CD8-positive, alpha-beta memory T cell (primary cell): Measurements from ENCODE around the gene ATAD3A. TPM values are rescaled to one million over a fixed set of nuclear protein-coding genes. Genes with fewer than 3 reads are reported as not detected.
"Not testable (repeated sequence)": the region's sequence is repeated elsewhere in the genome, so short reads cannot be mapped to it uniquely, and the experiment has no call there.

Experiments used
- CTCF ChIA-PET: fragments of 350-600 bp; sonication (Branson Sonifier 250); formaldehyde crosslinking; loops from one replicate; lab custom pipeline; 2021; ENCODE audit warnings: antibody characterized with exemption; lab: Charles Lee
- POLR2A ChIA-PET: fragments of 350-600 bp; sonication (Branson Sonifier 250); formaldehyde crosslinking; loops from one replicate; lab custom pipeline; 2021; ENCODE audit warnings: antibody characterized with exemption; lab: Charles Lee
- DNase-seq, 5 donors: peaks; one replicate each; pipeline versions ENCODE4 v3.0.0 to v3.0.0-alpha.2; 2020 to 2022; ENCODE audit warnings: mixed read lengths in 1 of 5
- H3K27ac ChIP-seq: one replicate; pipeline ENCODE4 v1.7.0; 2013; ENCODE audit warnings: low read depth, mild to moderate bottlenecking, low read length, moderate library complexity
- H3K27me3 ChIP-seq: 2 replicates; pipeline ENCODE4 v1.7.0; 2013; ENCODE audit warnings: low read length, mild to moderate bottlenecking; ENCODE audit not compliant: insufficient read depth, poor library complexity, severe bottlenecking
- H3K36me3 ChIP-seq: 2 replicates; pipeline ENCODE4 v1.7.0; 2013; ENCODE audit warnings: mild to moderate bottlenecking, low read length, moderate library complexity; ENCODE audit not compliant: insufficient read depth
- H3K4me1 ChIP-seq: 2 replicates; pipeline ENCODE4 v1.7.0; 2013; ENCODE audit warnings: mild to moderate bottlenecking, low read length, moderate library complexity; ENCODE audit not compliant: insufficient read depth
- H3K4me3 ChIP-seq: 2 replicates; pipeline ENCODE4 v1.7.0; 2013; ENCODE audit warnings: mild to moderate bottlenecking, low read length
- H3K9me3 ChIP-seq: 2 replicates; pipeline ENCODE4 v1.7.0; 2013; ENCODE audit warnings: mild to moderate bottlenecking, low read length
- H3K27ac Mint-ChIP-seq, 8 donors: one replicate each; pipeline ENCODE4 v1.8.0; 2020 to 2021; ENCODE audit warnings: mixed read lengths in 8 of 8, mild to moderate bottlenecking in 6 of 8, inconsistent platforms in 3 of 8, moderate library complexity in 3 of 8
- H3K27me3 Mint-ChIP-seq, 2 donors: one replicate each; pipeline ENCODE4 v1.8.0; 2020 to 2021; ENCODE audit warnings: mixed read lengths in 2 of 2, mild to moderate bottlenecking in 1 of 2, moderate library complexity in 1 of 2
- H3K36me3 Mint-ChIP-seq, 3 donors: one replicate each; pipeline ENCODE4 v1.8.0; 2020 to 2021; ENCODE audit warnings: mixed read lengths in 3 of 3, inconsistent platforms in 1 of 3, mild to moderate bottlenecking in 1 of 3
- H3K4me1 Mint-ChIP-seq, 3 donors: one replicate each; pipeline ENCODE4 v1.8.0; 2020 to 2021; ENCODE audit warnings: mixed read lengths in 3 of 3, inconsistent platforms in 1 of 3, mild to moderate bottlenecking in 1 of 3
- H3K4me3 Mint-ChIP-seq, 7 donors: one replicate each; pipeline ENCODE4 v1.8.0; 2020 to 2021; ENCODE audit warnings: mixed read lengths in 7 of 7, mild to moderate bottlenecking in 6 of 7, moderate library complexity in 4 of 7, inconsistent platforms in 2 of 7
- H3K9me3 Mint-ChIP-seq, 5 donors: one replicate each; pipeline ENCODE4 v1.8.0; 2020 to 2022; ENCODE audit warnings: mixed read lengths in 5 of 5, mild to moderate bottlenecking in 3 of 5, moderate library complexity in 2 of 5, inconsistent platforms in 1 of 5
- polyA plus RNA-seq: library from polyadenylated mRNA; unstranded; fragments of 300-500 nt; fragmentation: Illumina TruSeq; gene quantifications from one replicate; pipeline ENCODE4 v1.2.3, GENCODE V29; 2021
- total RNA-seq, 2 experiments: library from RNA; stranded (reverse); gene quantifications; one replicate each; pipeline ENCODE4 v1.2.3, GENCODE V29; 2021

Gene ATAD3A
- total and polyA plus RNA-seq, 3 experiments from 2014 or later: 16.0 to 98.7 (median 97.4) TPM

GRCh38 chr1:1472053-1472876 lies 39.7 kb upstream of the ATAD3A start:
- H3K36me3 ChIP-seq, CTCF ChIA-PET, H3K9me3 Mint-ChIP-seq, H3K27me3 Mint-ChIP-seq, H3K9me3 ChIP-seq, POLR2A ChIA-PET, H3K27me3 ChIP-seq: not testable (repeated sequence)
- H3K27ac ChIP-seq: peak overlapping the region; percentile 57
- peak in 4 of 5 donors; percentile 11 to 56 (median 30) for DNase-seq
- Mint-ChIP-seq H3K27ac (peak overlapping the region in 7 of 8 donors; percentile 42 to 82 (median 68)), H3K4me1 (peaks cover 17 to 34% (median 19%) of the 10 kb centered on the region in 3 donors), H3K36me3 (peaks cover 0 to 10% (median 0%) of the 10 kb centered on the region in 3 donors), H3K4me3 (peak overlapping the region; percentile 73 to 88 (median 78))
- peaks cover 14% of the 10 kb centered on the region for H3K4me1 ChIP-seq
- H3K4me3 ChIP-seq: peak overlapping the region; percentile 50

DNA sequence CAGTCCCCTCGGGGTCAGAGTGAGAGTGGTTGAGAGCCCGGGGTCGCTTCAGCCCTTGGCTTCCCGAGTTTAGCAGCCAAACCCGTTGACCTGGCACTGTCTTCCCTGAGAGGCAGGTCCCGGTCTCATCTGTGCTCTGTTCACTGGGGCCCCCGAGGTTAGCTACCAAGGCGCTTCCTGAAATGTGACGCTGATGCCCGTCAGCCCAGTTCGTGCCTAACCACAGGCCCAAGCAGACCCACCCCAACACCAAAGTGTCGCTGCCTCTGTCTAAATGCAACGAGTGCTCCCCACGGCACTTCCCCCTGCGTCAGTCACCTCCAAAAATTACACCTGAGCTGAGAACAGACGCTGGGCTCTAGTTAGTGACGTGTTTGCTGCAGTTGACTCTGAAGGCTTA lies 36.0 kb upstream of the ATAD3A start:
- Mint-ChIP-seq H3K27ac (peak overlapping the region in 1 of 8 donors; percentile 29), H3K4me1 (peaks cover 10 to 23% (median 11%) of the 10 kb centered on the region in 3 donors), H3K36me3 (peaks cover 6 to 32% (median 10%) of the 10 kb centered on the region in 3 donors), H3K4me3 (peak overlapping the region in 1 of 7 donors; percentile 65)
- CTCF ChIA-PET, H3K27me3 Mint-ChIP-seq, H3K4me1 ChIP-seq, POLR2A ChIA-PET, H3K27ac ChIP-seq, H3K9me3 ChIP-seq, H3K4me3 ChIP-seq, H3K9me3 Mint-ChIP-seq, DNase-seq, H3K27me3 ChIP-seq: not testable (repeated sequence)
- peaks cover 14% of the 10 kb centered on the region for H3K36me3 ChIP-seq

- H3K4me3 Mint-ChIP-seq: no peak overlapping the region
- ChIA-PET POLR2A (no interaction called here), CTCF (no interaction called here)
- Histone ChIP-seq H3K4me3 (no peak overlapping the region), H3K27ac (no peak overlapping the region), H3K4me1 (peaks cover 7% of the 10 kb centered on the region), H3K36me3 (peaks cover 14% of the 10 kb centered on the region), H3K9me3 (no peaks in the 10 kb centered on the region), H3K27me3 (no peaks in the 10 kb centered on the region)
- no peaks in the 10 kb centered on the region for H3K27me3 Mint-ChIP-seq
- peaks cover 9 to 21% (median 9%) of the 10 kb centered on the region in 3 donors for H3K4me1 Mint-ChIP-seq
- H3K27ac Mint-ChIP-seq: no peak overlapping the region
- H3K36me3 Mint-ChIP-seq: peaks cover 6 to 34% (median 10%) of the 10 kb centered on the region in 3 donors
- H3K9me3 Mint-ChIP-seq: no peaks in the 10 kb centered on the region
- no peak for DNase-seq
Measured at GRCh38 chr1:1477206-1477605, 34.8 kb upstream of the ATAD3A start.

DNA sequence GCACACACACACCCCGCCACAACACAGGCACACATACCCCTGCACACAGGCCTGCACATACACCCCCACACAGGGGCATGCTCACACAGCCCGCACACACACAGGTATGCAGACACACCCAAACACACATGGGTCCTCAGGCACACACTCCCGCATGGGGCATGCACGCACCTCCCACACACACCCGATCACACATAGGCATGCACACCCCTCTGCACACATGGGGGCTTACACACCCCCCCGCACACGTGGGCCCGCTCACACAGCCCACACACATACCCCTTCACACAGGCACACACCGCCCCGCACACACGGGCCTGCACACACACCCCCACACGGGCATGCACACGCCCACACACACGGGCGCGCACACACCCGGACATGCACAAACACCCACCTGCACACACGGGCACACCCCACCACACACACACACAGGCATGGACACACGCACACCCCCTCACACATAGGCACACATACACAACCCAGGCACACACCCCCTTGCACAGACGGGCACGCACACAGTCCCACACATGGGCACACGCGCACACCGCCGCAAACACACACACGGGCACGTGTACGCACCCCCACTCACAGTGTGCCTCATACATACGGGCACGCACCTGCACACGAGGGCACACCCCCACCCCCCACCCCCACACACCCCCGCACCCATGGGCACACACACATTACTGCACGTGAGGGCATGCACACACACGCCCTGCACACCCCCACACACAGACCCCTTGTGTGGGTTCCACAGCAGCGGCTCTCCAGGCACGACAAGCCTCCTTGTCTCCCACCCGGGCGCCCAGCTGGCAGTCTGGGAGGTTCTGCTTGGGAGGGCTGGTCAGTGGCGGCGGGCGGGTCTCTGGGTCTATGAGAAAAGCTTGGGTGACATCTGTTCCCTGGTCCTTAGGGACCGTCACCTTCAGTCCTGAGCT lies 32.1 kb upstream of the ATAD3A start:
- H3K4me1 Mint-ChIP-seq: peaks cover 0 to 8% (median 0%) of the 10 kb centered on the region in 3 donors

GRCh38 chr1:1480488-1480867 lies 31.5 kb upstream of the ATAD3A start:
- Mint-ChIP-seq H3K36me3 (peaks cover 6 to 57% (median 10%) of the 10 kb centered on the region in 3 donors), H3K4me3 (peak overlapping the region in 1 of 7 donors; percentile 32), H3K27ac (peak overlapping the region in 1 of 8 donors; percentile 39)
- H3K4me1 ChIP-seq, H3K4me1 Mint-ChIP-seq, H3K9me3 ChIP-seq, H3K4me3 ChIP-seq, H3K9me3 Mint-ChIP-seq, CTCF ChIA-PET, DNase-seq, H3K27me3 ChIP-seq, H3K27ac ChIP-seq, POLR2A ChIA-PET, H3K27me3 Mint-ChIP-seq: not testable (repeated sequence)
- peaks cover 14% of the 10 kb centered on the region for H3K36me3 ChIP-seq

More for the DNA sequence above, 32.1 kb upstream of the ATAD3A start:
- DNase-seq: no peak
- no peak overlapping the region for H3K27ac ChIP-seq
- Mint-ChIP-seq H3K27me3 (no peaks in the 10 kb centered on the region), H3K9me3 (no peaks in the 10 kb centered on the region), H3K36me3 (peaks cover 6 to 54% (median 10%) of the 10 kb centered on the region in 3 donors), H3K27ac (peak overlapping the region in 3 of 8 donors; percentile 17 to 57 (median 39)), H3K4me3 (no peak overlapping the region)
- H3K4me1 ChIP-seq: no peaks in the 10 kb centered on the region
- CTCF ChIA-PET: no interaction called here
- H3K9me3 ChIP-seq: no peaks in the 10 kb centered on the region
- POLR2A ChIA-PET: no interaction called here
- H3K4me3 ChIP-seq: no peak overlapping the region
- peaks cover 14% of the 10 kb centered on the region for H3K36me3 ChIP-seq
- no peaks in the 10 kb centered on the region for H3K27me3 ChIP-seq

DNA sequence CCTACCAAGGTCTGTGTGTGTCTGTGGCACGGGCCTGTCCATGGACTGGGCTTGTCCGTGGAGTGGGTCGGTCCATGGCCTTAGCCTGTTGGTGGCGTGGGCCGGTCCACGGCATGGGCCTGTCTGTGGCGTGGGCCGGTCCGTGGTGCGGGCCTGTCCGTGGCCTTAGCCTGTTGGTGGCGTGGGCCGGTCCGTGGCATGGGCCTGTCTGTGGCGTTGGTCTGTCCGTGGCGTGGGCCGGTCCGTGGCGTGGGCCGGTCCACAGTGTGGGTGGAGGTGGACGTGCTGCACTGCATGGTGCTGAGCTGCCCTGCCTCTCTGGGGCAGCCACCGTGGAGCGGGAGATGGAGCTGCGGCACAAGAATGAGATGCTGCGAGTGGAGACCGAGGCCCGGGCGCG lies 30.2 kb upstream of the ATAD3A start:
- H3K4me3 ChIP-seq, H3K4me1 ChIP-seq, H3K9me3 ChIP-seq, CTCF ChIA-PET, H3K4me1 Mint-ChIP-seq, H3K27ac ChIP-seq, H3K27me3 Mint-ChIP-seq, H3K4me3 Mint-ChIP-seq, H3K27ac Mint-ChIP-seq, POLR2A ChIA-PET, H3K9me3 Mint-ChIP-seq, H3K27me3 ChIP-seq, DNase-seq: not testable (repeated sequence)
- H3K36me3 ChIP-seq: peaks cover 14% of the 10 kb centered on the region
- peaks cover 6 to 56% (median 10%) of the 10 kb centered on the region in 3 donors for H3K36me3 Mint-ChIP-seq

GRCh38 chr1:1482856-1483255 lies 29.1 kb upstream of the ATAD3A start:
- no peaks in the 10 kb centered on the region for H3K27me3 Mint-ChIP-seq
- Histone ChIP-seq H3K36me3 (peaks cover 13% of the 10 kb centered on the region), H3K4me1 (no peaks in the 10 kb centered on the region), H3K27me3 (no peaks in the 10 kb centered on the region), H3K4me3 (no peak overlapping the region), H3K27ac (no peak overlapping the region), H3K9me3 (no peaks in the 10 kb centered on the region)
- H3K27ac Mint-ChIP-seq: peak overlapping the region in 1 of 8 donors; percentile 21
- no peaks in the 10 kb centered on the region for H3K4me1 Mint-ChIP-seq
- peaks cover 6 to 54% (median 10%) of the 10 kb centered on the region in 3 donors for H3K36me3 Mint-ChIP-seq
- POLR2A ChIA-PET: no interaction called here
- no peak overlapping the region for H3K4me3 Mint-ChIP-seq
- H3K9me3 Mint-ChIP-seq: no peaks in the 10 kb centered on the region
- CTCF ChIA-PET: no interaction called here
- DNase-seq: no peak
